Neuronal stem cell (in vitro differentiated cells): ENCODE measurements around the gene UIMC1.

Source experiments
- DNase-seq: peaks from one replicate; pipeline ENCODE4 v3.0.0-alpha.2; 2013; ENCODE audit warnings: low spot score
- H2AFZ ChIP-seq: one replicate; pipeline ENCODE4 v1.6.1; 2013; ENCODE audit warnings: mild to moderate bottlenecking, low read length, inconsistent platforms
- H2AK5ac ChIP-seq: 2 replicates; pipeline ENCODE4 v1.6.1; 2013; ENCODE audit warnings: low read depth, mild to moderate bottlenecking, inconsistent platforms, low read length, moderate library complexity, mixed read lengths
- H2BK120ac ChIP-seq: 2 replicates; pipeline ENCODE4 v1.6.1; 2013; ENCODE audit warnings: low read depth, mild to moderate bottlenecking, inconsistent platforms, low read length, moderate library complexity, mixed read lengths
- H2BK12ac ChIP-seq: one replicate; pipeline ENCODE4 v1.6.1; 2013; ENCODE audit warnings: low read length, inconsistent platforms
- H2BK15ac ChIP-seq: 2 replicates; pipeline ENCODE4 v1.6.1; 2013; ENCODE audit warnings: mild to moderate bottlenecking, low read length, inconsistent platforms, mixed read lengths
- H2BK5ac ChIP-seq: one replicate; pipeline ENCODE4 v1.6.1; 2013; ENCODE audit warnings: inconsistent platforms, mild to moderate bottlenecking, low read length, moderate library complexity
- H3K14ac ChIP-seq: one replicate; pipeline ENCODE4 v1.6.1; 2013; ENCODE audit warnings: low read length, inconsistent platforms
- H3K18ac ChIP-seq: 2 replicates; pipeline ENCODE4 v1.6.1; 2013; ENCODE audit warnings: low read length, inconsistent platforms
- H3K23ac ChIP-seq: 2 replicates; pipeline ENCODE4 v1.6.1; 2013; ENCODE audit warnings: low read depth, mild to moderate bottlenecking, mixed read lengths, low read length, inconsistent platforms; ENCODE audit not compliant: poor library complexity
- H3K27ac ChIP-seq: replicated peaks from 3 replicates; pipeline ENCODE4 v1.5.1; 2013; ENCODE audit warnings: low read length, inconsistent platforms
- H3K27me3 ChIP-seq, 3 experiments: 2 replicates each; pipeline ENCODE4 v1.6.1; 2013; ENCODE audit warnings: low read length in 3 of 3, mild to moderate bottlenecking in 2 of 3, inconsistent platforms in 1 of 3, low read depth in 1 of 3, mixed read lengths in 1 of 3, moderate library complexity in 1 of 3; ENCODE audit not compliant: control insufficient read depth in 3 of 3, insufficient read depth in 3 of 3
- H3K36me3 ChIP-seq, 2 donors: replicated peaks in 1 of 2; 2 replicates each; pipeline ENCODE4 v1.6.1; 2013; ENCODE audit warnings: low read length in 2 of 2; ENCODE audit not compliant: control insufficient read depth in 2 of 2, insufficient read depth in 2 of 2
- H3K4ac ChIP-seq: 2 replicates; pipeline ENCODE4 v1.6.1; 2013; ENCODE audit warnings: inconsistent platforms, mild to moderate bottlenecking, low read length, moderate library complexity
- H3K4me1 ChIP-seq, 2 donors: 1 replicate in 1 of 2; 2 replicates in 1 of 2; pipeline ENCODE4 v1.6.1; 2013; ENCODE audit warnings: low read length in 2 of 2, low read depth in 1 of 2; ENCODE audit not compliant: control insufficient read depth in 2 of 2, insufficient read depth in 1 of 2
- H3K4me2 ChIP-seq: one replicate; pipeline ENCODE4 v1.6.1; 2013; ENCODE audit warnings: mild to moderate bottlenecking, low read length, inconsistent platforms; ENCODE audit not compliant: insufficient read depth, poor library complexity, severe bottlenecking
- H3K4me3 ChIP-seq, 2 donors: 2 replicates each; pipeline ENCODE4 v1.5.1; 2013; ENCODE audit warnings: low read length in 2 of 2, mild to moderate bottlenecking in 2 of 2, inconsistent platforms in 1 of 2, moderate library complexity in 1 of 2
- H3K79me1 ChIP-seq: one replicate; pipeline ENCODE4 v1.6.1; 2013; ENCODE audit warnings: low read depth, mild to moderate bottlenecking, inconsistent platforms, low read length, moderate library complexity
- H3K9ac ChIP-seq: one replicate; pipeline ENCODE4 v1.6.1; 2013; ENCODE audit warnings: mild to moderate bottlenecking, low read depth, low read length, inconsistent platforms; ENCODE audit not compliant: poor library complexity
- H3K9me3 ChIP-seq, 2 donors: replicated peaks in 1 of 2; 2 replicates each; pipeline versions ENCODE3 to v1.6.1; 2013; ENCODE audit warnings: low read length in 2 of 2, mild to moderate bottlenecking in 2 of 2, inconsistent platforms in 1 of 2, low read depth in 1 of 2, mixed read lengths in 1 of 2, moderate library complexity in 1 of 2; ENCODE audit not compliant: control insufficient read depth in 2 of 2, insufficient read depth in 1 of 2
- H4K8ac ChIP-seq: one replicate; pipeline ENCODE4 v1.6.1; 2013; ENCODE audit warnings: low read depth, mild to moderate bottlenecking, inconsistent platforms, low read length, moderate library complexity
- H4K91ac ChIP-seq: one replicate; pipeline ENCODE4 v1.6.1; 2013; ENCODE audit warnings: low read length, low read depth, mild to moderate bottlenecking, inconsistent platforms; ENCODE audit not compliant: poor library complexity
- WGBS, 2 donors: extraction: QIAGEN DNeasy Blood & Tissue Kit; methylation state at CpG; one replicate each; pipeline ENCODE4 v1.1.7; 2013; ENCODE audit warnings: missing lambda C conversion rate in 2 of 2, mixed read lengths in 1 of 2; ENCODE audit not compliant: insufficient read length in 2 of 2, insufficient replicate concordance in 1 of 2; ENCODE audit errors: extremely low coverage in 2 of 2; 5-methylcytosine and 5-hydroxymethylcytosine counted together

Gene UIMC1

GRCh38 chr5:176899946-176900779 lies 106.4 kb downstream of the UIMC1 start:
- DNase-seq, result no peak
- Histone ChIP-seq H3K23ac (no peak overlapping the region), H2BK5ac (no peak overlapping the region), H2BK120ac (no peak overlapping the region), H4K91ac (no peak overlapping the region), H3K4me2 (no peak overlapping the region), H3K9me3 (peaks cover 0 to 2% of the 10 kb centered on the region in 2 donors), H2AFZ (no peak overlapping the region), H2BK12ac (no peak overlapping the region), H3K9ac (no peak overlapping the region), H4K8ac (no peak overlapping the region), H3K27me3 (no peaks in the 10 kb centered on the region), H3K79me1 (no peaks in the 10 kb centered on the region), H3K18ac (peak overlapping the region; percentile 1), H2AK5ac (no peak overlapping the region), H3K4ac (no peak overlapping the region), H3K14ac (no peak overlapping the region), H3K4me3 (no peak overlapping the region), H3K4me1 (peaks cover 0 to 8% of the 10 kb centered on the region in 2 donors), H3K36me3 (peaks cover 13 to 40% of the 10 kb centered on the region in 2 donors), H3K27ac (no peak overlapping the region), H2BK15ac (no peak overlapping the region)
- no CpG with 5 or more reads among the region's 4 CpGs for WGBS, 2 donors

DNA sequence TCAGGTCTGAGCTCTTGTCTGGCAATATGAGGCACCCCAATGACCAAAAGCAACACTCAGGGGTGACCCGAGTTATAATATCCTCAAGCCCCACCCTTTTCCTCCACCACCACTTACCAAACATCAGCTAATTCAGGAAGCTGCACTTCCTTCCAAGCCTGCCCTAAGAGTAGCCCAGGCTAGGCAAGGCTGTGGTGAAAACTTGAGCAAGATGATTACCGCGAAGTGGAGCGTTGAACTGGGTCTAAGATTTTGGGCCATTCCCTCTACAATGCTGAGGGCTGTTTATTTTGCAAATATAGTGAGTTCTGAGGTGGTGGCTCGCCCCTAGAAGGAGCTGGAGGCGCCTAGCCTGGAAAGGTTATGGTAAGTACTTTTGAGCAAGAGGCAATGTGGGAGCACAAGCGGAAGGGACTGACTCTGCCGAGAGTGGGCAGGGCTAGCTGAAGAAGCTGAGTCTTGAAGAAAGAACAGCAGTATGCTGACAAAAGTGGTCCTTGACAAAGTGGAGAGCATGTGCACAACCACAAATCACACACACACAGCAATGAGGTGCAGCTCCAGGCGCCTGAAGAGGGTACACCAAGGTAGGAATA lies 107.2 kb downstream of the UIMC1 start, which contains the start of gene HK3:
Gene HK3 (minus strand): TSS at position 51 of the 596 bp plus-strand sequence. CDS start 3,187 bp downstream, outside the sequence.
- Histone ChIP-seq H2AK5ac (peak within 1 kb of the TSS; percentile 28), H3K23ac (no peak within 1 kb of the TSS), H3K4me3 (no peak within 1 kb of the TSS), H3K14ac (no peak within 1 kb of the TSS), H3K4me2 (no peak within 1 kb of the TSS), H3K4ac (no peak within 1 kb of the TSS), H3K9me3 (peaks cover 0 to 2% of the 10 kb centered on the region in 2 donors), H3K27me3 (no peaks in the 10 kb centered on the region), H3K27ac (no peak within 1 kb of the TSS), H4K8ac (no peak within 1 kb of the TSS), H3K36me3 (peaks cover 8 to 32% of the 10 kb centered on the region in 2 donors), H2BK5ac (no peak within 1 kb of the TSS), H2BK12ac (no peak within 1 kb of the TSS), H3K4me1 (peaks cover 0 to 6% of the 10 kb centered on the region in 2 donors), H4K91ac (no peak within 1 kb of the TSS), H2BK15ac (no peak within 1 kb of the TSS), H2BK120ac (no peak within 1 kb of the TSS), H3K18ac (peak within 1 kb of the TSS; percentile 18), H2AFZ (no peak within 1 kb of the TSS), H3K9ac (no peak within 1 kb of the TSS), H3K79me1 (no peaks in the 10 kb centered on the region)
- DNase-seq, result no peak
- WGBS, 2 donors, result no CpG with 5 or more reads among the region's 9 CpGs

GRCh38 chr5:176897263-176897662 lies 109.3 kb downstream of the UIMC1 start:
- peaks cover 0 to 7% (median 0%) of the 10 kb centered on the region in 3 experiments for H3K27me3 ChIP-seq
- no peak overlapping the region for H3K23ac ChIP-seq
- no peak for DNase-seq
- H3K14ac ChIP-seq, result no peak overlapping the region
- no peak overlapping the region for H2AFZ ChIP-seq
- H2BK120ac ChIP-seq, result no peak overlapping the region
- H3K4ac ChIP-seq, result no peak overlapping the region
- no peak overlapping the region for H3K4me2 ChIP-seq
- H3K36me3 ChIP-seq, result peaks cover 0 to 11% of the 10 kb centered on the region in 2 donors
- H4K91ac ChIP-seq, result no peak overlapping the region
- H2BK15ac ChIP-seq, result no peak overlapping the region
- H3K9me3 ChIP-seq, result peaks cover 0 to 2% of the 10 kb centered on the region in 2 donors
- no peak overlapping the region for H2AK5ac ChIP-seq
- H2BK12ac ChIP-seq, result no peak overlapping the region
- H3K4me1 ChIP-seq, result peaks cover 0 to 6% of the 10 kb centered on the region in 2 donors
- no CpG with 5 or more reads among the region's 3 CpGs for WGBS, 2 donors
- H3K27ac ChIP-seq, result no peak overlapping the region
- no peak overlapping the region for H3K4me3 ChIP-seq
- no peak overlapping the region for H2BK5ac ChIP-seq
- H3K18ac ChIP-seq, result no peak overlapping the region
- H4K8ac ChIP-seq, result no peak overlapping the region
- H3K9ac ChIP-seq, result no peak overlapping the region
- H3K79me1 ChIP-seq, result no peaks in the 10 kb centered on the region

DNA sequence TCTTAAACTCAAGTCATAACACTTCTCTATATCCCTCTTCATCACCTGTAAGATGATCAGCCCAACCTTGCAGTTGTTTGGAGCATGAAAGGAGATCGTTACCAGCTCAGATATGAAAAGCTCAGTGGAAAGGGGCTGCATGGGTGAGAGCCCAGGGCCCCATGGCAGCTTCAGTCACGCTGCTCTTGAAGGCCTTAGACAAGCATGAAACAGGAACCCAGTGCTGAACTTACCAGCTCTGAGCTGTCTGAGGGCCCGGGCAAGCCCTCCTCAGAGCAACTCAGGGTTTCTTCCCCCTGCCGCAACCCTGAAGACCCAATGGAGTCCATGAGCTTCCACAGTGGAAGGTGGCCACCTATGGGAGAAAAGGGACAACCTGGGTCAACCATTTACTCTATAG lies 110.7 kb downstream of the UIMC1 start:
- H3K27me3 ChIP-seq, result peaks cover 0 to 14% (median 0%) of the 10 kb centered on the region in 3 experiments
- peak overlapping the region; percentile 33 for H2AK5ac ChIP-seq
- no peaks in the 10 kb centered on the region for H3K79me1 ChIP-seq
- peaks cover 0 to 5% of the 10 kb centered on the region in 2 donors for H3K4me1 ChIP-seq
- H3K27ac ChIP-seq, result no peak overlapping the region
- DNase-seq, result no peak
- H3K14ac ChIP-seq, result no peak overlapping the region
- H4K8ac ChIP-seq, result no peak overlapping the region
- no peak overlapping the region for H2BK15ac ChIP-seq
- peak overlapping the region; percentile 20 for H3K23ac ChIP-seq
- H3K9me3 ChIP-seq, result peaks cover 0 to 2% of the 10 kb centered on the region in 2 donors
- H3K4me2 ChIP-seq, result no peak overlapping the region
- no peak overlapping the region for H2AFZ ChIP-seq
- H2BK12ac ChIP-seq, result no peak overlapping the region
- no peak overlapping the region for H2BK120ac ChIP-seq
- no peak overlapping the region for H2BK5ac ChIP-seq
- H3K18ac ChIP-seq, result no peak overlapping the region
- no CpG with 5 or more reads among the region's 4 CpGs for WGBS, 2 donors
- no peak overlapping the region for H3K9ac ChIP-seq
- H4K91ac ChIP-seq, result no peak overlapping the region
- no peak overlapping the region for H3K4me3 ChIP-seq
- no peaks in the 10 kb centered on the region for H3K36me3 ChIP-seq
- H3K4ac ChIP-seq, result no peak overlapping the region
